IPS-NIHi11 (cell line): ENCODE measurements around the gene ERC2.
A peak's percentile ranks its signal among the peaks of the same experiment; 100 is the strongest.
"Not testable (repeated sequence)": the region's sequence is repeated elsewhere in the genome, so short reads cannot be mapped to it uniquely, and the experiment has no call there.

Source experiments
- DNase-seq: peaks from one replicate; pipeline ENCODE4 v3.0.0; 2012; ENCODE audit warnings: mixed read lengths, low spot score

The ERC2 gene

DNA sequence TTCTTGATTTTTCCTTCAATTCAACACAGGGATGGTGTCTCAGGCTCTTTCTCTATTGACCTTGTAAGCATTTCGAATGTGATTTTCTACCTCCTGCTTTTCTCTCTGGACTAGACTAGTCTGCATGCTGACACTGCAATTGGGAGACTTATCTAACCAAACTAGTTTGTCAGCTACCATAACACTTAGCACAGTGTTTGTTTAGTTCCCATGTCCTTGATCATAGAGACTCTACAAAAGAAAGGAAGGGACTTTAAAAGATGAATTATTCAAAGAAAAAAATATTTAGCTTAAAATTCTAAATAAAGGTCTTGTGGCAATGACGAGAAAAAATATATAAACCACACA is 407.0 kb downstream of the ERC2 start:
- DNase-seq: no peak

DNA sequence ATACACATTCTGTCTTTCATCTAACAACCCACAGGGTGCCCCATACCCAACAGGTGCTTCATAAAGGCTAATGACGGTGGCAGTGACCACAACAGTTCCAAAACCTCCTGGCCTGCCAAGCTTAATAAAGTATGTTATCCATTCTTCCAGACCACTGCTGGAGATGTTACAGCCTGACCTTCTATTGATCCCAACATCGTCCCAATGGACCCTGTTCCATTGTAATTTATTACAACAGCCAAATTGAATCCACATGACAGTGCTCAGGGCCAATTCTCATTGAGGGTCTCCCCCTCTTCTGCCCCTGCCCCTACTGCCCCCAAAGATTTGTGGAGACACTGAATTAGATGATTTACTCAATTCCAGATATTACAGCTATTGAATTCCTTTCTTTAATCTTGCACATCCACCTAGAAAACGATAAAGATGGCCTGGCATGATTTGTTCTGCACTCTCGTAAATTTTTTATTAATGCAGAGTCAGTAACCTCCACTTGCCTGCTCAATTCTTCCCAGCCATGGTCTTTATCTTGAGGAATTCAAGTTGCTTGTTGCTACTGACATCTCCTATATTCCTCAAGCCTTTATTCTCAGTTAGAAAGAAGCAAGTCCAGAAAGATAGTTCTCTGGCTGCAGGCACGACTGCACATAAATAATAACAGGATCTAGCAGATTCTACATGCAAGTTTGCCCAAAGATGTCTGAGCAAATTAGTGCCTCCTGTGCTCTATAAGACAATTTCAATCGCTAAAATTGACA is 407.6 kb downstream of the ERC2 start:
- DNase-seq: no peak

DNA sequence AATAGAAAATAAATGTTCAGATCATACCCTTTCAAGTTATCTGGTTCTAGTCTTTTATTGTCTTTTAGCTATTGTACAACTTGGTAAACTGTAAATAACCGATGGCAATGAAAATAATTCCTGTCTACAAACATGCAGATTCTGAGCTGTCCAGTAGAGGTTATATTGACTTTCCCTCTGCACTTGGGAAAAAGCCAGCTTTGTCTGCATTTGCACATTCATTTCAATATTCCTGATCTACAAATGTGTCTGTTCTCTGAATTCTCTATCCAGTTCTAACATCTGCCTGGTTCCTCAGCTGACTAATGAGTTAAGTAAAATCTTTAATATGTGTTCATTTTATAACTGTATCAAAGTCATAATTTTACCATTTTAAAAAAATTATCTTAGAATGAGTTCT is 408.5 kb downstream of the ERC2 start:
- DNase-seq: no peak

- DNase-seq: no peak
Observed at GRCh38 chr3:56055951-56056350, 412.3 kb downstream of the ERC2 start.

- DNase-seq: peak; percentile 26
Observed at GRCh38 chr3:56055546-56055945, 412.7 kb downstream of the ERC2 start.

DNA sequence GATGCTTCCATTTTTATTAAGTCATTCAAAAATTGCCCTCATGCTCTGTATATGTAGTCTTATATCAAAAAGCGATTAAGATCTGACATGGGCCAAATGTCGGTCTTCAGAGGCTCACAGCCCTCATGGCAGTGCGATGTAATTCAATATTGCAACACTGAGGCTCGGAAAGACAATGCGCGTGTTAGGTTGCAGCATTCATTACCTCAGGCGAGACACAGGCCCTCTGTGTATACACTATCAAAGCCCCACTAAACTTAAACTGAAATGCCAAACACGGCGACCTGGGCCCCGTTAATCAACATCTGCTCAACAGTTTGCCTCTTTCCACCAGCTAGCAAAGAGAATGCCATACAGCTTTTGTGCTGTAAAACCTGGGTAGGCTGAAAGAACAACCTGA is 413.4 kb downstream of the ERC2 start:
- DNase-seq: no peak

- DNase-seq: no peak
Observed at GRCh38 chr3:56053727-56054126, 414.5 kb downstream of the ERC2 start.

GRCh38 chr3:56052188-56052587 is 416.1 kb downstream of the ERC2 start:
- DNase-seq: no peak

- no peak for DNase-seq
Observed at GRCh38 chr3:56051052-56051451, 417.2 kb downstream of the ERC2 start.

DNA sequence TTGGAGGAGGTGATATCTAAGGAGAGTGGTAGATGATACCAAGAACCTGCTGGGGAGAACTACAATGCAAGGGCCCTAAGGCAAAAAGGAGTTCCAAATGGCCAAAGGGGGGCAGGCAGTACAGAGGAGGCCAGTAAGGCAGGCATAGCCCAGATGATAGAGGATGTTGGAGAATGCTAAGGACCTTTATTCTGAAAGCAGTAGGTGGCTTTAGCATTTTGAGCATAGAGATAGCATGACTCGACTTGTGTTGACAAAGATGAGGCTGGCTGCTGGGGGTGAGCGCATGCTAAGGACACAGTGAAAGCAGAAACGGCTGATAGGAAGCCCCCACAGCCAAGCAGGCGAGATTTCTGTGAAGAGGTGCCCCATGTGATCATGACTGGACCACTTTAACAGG is 419.3 kb downstream of the ERC2 start:
- no peak for DNase-seq

DNA sequence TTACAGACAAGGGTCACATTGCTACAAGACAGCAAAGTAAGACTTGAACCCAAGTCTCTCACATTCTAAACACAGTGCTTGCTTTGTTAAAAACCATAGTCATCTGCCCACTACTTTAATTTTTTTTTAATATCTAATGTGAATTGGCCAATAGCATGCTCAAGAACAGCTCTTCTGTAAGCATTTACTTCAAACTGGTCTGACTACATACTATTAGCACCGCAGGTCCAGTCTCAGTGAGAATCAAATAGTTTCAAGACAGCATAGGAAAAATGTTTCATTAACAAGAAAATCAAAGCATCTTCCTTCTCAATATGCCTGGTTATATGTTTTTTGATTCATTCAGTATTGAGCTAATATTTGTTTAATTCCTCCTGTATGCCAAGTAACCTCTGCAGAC is 419.9 kb downstream of the ERC2 start:
- DNase-seq: no peak

GRCh38 chr3:56042326-56042951 is 425.8 kb downstream of the ERC2 start:
- peak; percentile 33 for DNase-seq

DNA sequence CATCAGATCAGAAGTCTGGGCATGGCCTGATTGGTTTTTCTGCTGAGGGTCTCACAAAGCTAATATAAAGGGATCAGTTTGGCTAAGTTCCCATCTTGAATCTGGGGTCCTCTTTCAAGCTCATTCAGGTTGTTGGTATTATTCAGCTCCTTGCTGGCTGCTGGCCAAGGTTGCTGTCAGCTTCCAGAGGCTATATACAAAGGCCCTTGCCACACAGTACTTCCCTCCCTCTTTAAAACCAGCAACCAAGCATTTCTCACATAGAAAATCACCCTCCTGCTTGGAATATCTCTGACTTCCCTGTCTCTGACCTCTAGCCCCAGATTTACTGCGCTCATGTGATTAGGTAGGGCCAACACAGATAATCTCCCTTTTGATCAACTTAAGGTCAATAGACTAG is 442.9 kb downstream of the ERC2 start:
- no peak for DNase-seq

GRCh38 chr3:56023546-56023945 is 444.7 kb downstream of the ERC2 start:
- DNase-seq: no peak

DNA sequence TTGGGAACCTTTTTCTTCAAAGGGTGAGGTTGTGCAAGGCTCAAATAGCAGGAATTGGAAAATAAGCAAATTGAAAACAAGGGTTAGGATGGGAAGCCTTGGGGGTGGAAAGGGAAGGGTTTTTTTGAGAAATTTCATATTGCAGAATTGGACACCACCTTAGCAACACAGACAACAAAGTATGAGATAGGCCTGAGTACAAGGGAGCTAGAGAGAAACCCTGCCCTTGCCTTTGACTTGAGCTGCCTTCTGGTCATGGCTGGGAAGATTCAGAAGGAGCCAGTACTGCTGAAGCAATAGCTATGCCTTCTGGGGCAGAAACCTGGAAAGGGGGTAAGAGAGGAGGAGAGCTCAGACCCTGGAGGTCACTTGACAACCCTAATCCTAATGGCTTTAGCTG is 445.6 kb downstream of the ERC2 start:
- no peak for DNase-seq

- DNase-seq: no peak
Observed at GRCh38 chr3:56019490-56020146, 448.6 kb downstream of the ERC2 start.

DNA sequence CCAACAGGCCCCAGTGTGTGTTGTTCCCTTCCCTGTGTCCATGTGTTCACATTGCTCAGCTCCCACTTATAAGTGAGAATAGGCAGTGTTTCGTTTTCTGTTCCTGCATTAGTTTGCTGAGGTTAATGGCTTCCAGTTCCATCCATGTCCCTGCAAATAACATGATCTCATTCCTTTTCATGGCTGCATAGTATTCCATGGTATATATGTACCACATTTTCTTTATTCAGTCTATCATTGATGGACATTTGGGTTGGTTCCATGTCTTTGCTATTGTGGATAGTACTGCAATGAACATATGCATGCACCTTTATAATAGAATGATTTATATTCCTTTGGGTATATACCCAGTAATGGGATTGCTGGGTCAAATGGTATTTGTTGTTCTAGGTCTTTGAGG is 452.9 kb downstream of the ERC2 start:
- not testable (repeated sequence) for DNase-seq

- DNase-seq: no peak
Observed at GRCh38 chr3:56012721-56013120, 455.5 kb downstream of the ERC2 start.

DNA sequence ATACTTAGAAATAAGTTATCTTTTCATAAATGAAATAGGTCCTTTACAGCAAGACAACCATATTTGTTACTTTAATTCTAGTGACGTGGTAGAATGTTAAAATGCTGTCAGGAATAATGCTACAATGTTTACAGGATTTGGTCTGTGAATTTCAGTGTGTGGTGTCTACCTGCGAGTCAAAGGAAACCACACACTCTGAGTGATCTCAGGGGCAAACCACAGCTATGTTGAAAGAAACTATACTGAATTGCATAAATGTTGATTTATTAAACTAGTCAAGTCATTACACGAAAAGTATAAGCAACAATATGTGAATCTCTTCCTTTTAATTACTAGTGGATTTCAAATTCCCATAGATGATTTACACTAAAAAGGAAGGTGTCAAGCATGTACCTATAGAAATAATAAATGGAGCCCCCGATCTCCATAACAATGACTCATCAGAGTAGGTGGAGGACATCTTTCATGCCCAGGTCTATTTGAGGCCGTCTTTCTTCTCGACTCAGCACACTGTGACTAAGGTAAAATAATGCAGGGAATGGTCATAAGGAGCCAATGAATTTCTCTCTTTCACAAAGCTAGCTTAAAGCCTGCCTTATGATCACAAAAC is 463.0 kb downstream of the ERC2 start:
- DNase-seq: no peak

DNA sequence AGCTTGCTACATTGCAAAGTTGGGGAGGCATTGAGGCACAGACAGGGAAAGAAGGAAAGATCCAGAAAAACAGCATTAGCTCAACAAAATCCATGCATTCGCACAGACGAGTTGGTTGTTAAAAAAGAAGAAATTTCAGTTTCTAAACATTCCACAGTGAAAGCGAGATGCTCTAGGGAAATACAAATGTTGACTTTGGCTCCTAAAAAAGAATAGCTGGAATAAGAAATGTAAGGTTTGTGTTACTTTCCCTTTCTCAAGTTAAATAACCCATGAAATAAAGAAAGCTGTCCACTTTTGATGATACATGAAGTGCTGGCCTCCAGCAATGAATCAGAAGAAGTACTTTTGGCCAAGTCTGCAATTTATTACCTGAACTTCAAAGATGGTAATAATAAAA is 465.1 kb downstream of the ERC2 start:
- no peak for DNase-seq

DNA sequence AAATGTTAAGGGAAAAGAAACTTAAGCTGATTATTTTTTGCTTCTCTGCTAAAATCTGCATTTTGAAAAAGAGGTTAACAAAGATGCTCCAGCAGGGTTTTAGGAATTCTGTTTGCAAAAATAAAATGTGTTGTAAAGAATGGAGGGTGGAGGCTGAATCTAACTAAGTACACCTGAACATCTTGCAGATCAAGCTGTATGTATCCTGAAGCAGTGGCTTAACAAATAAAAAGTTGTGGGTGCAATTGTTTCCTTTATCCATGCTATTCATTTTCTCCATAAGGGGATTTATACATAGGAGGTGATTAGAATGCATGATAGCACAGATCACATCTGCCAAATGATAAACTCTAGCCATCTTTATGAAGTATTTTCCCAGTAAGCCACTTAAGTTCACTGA is 466.3 kb downstream of the ERC2 start:
- no peak for DNase-seq

DNA sequence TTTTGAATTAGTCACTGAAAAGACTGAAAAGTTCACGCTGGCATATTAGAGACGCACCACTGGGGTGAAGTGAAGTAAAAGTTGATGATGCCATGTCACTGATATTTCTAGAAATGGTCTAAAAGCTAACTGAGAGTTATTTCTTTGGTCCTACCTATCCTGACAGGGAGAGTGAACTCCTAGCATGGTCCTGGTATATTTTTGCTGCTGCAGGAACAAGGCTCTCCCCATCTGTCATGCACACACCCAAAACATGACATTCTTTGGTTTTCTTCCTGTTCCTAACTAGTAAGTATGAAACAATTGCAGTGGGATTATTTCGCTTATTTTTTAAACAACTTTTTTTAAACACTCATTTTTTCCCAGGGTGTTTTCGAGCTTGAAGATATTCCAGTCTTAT is 466.7 kb downstream of the ERC2 start:
- DNase-seq: no peak

DNA sequence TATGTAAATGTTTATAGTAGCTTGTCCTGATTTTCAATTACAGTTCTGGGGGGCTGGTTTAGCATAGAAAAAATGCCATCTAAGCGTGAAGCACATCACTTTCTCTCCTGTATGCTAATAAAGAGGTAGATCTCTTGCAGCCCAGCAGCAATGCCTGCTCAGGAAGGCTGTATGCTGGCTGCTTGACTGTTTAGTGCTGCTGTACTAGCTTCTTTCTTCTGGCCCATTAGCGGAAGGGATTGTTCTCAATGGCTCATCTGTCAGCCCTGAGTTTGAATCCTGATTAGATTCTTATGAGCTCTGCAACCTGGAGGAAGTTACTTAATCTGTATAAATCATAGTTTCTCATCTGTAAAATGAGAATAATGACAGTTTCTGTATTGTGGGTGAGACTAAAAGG is 478.9 kb downstream of the ERC2 start:
- no peak for DNase-seq
